Progenitor cell of endocrine pancreas (in vitro differentiated cells): ENCODE measurements around the gene STARD7. TPM values are rescaled to one million over a fixed set of nuclear protein-coding genes. Genes with fewer than 3 reads are reported as not detected.

Experiments
- DNase-seq: peaks from one replicate; pipeline ENCODE4 v3.0.0; 2021; ENCODE audit warnings: low spot score; ENCODE audit not compliant: unreplicated experiment
- H3K27ac Mint-ChIP-seq: 2 replicates; pipeline ENCODE4 v1.8.0; 2021; ENCODE audit warnings: mild to moderate bottlenecking, moderate library complexity, mixed read lengths
- H3K27me3 Mint-ChIP-seq: 2 replicates; pipeline ENCODE4 v1.8.0; 2021; ENCODE audit warnings: mixed read lengths
- H3K36me3 Mint-ChIP-seq: 2 replicates; pipeline ENCODE4 v1.8.0; 2022; ENCODE audit warnings: mixed read lengths; ENCODE audit not compliant: insufficient read depth
- H3K4me1 Mint-ChIP-seq: 2 replicates; pipeline ENCODE4 v1.8.0; 2021; ENCODE audit warnings: low read depth, mixed read lengths
- H3K4me3 Mint-ChIP-seq: 2 replicates; pipeline ENCODE4 v1.8.0; 2021; ENCODE audit warnings: low read depth, mild to moderate bottlenecking, moderate library complexity, mixed read lengths
- H3K9me3 Mint-ChIP-seq: 2 replicates; pipeline ENCODE4 v1.8.0; 2021; ENCODE audit warnings: low read depth, mixed read lengths
- total RNA-seq: library from RNA; stranded (reverse); gene quantifications from 2 replicates; pipeline ENCODE4 v1.2.1, GENCODE V29; 2021
- TF ChIP-seq, protein P1 (sequence below): fragments of 200-600 bp; sonication (generic); IDR thresholded peaks from one replicate; pipeline ENCODE4 v1.5.0; 2021; ENCODE audit warnings: antibody characterized with exemption, mild to moderate bottlenecking; ENCODE audit not compliant: unreplicated experiment

STARD7 gene
- total RNA-seq, 1 donor from 2014 or later: 118 TPM

DNA sequence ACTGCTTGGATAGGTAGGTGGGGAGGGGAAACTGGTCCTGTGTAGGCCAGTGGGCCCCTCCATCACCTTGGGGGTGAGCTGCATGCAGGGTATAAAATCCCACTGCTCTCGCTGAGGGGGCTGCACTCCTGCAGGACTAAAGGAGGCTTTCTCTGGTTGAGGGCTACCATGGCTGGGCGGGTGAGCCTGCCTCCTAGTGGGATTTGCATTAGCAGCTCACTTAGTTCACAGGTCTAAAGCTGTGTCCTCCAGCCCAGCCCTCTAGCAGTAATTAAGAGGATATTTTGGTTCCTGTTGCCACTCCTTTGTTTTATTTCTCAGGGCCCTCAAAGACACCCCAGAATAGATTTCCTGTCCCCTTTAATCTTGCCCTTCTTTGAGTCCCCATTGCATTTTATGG, 32.6 kb upstream of the STARD7 start:
- no peak for DNase-seq
- H3K4me3 Mint-ChIP-seq: no peak overlapping the region
- H3K9me3 Mint-ChIP-seq: no peaks in the 10 kb centered on the region
- TF ChIP-seq, protein P1, sequence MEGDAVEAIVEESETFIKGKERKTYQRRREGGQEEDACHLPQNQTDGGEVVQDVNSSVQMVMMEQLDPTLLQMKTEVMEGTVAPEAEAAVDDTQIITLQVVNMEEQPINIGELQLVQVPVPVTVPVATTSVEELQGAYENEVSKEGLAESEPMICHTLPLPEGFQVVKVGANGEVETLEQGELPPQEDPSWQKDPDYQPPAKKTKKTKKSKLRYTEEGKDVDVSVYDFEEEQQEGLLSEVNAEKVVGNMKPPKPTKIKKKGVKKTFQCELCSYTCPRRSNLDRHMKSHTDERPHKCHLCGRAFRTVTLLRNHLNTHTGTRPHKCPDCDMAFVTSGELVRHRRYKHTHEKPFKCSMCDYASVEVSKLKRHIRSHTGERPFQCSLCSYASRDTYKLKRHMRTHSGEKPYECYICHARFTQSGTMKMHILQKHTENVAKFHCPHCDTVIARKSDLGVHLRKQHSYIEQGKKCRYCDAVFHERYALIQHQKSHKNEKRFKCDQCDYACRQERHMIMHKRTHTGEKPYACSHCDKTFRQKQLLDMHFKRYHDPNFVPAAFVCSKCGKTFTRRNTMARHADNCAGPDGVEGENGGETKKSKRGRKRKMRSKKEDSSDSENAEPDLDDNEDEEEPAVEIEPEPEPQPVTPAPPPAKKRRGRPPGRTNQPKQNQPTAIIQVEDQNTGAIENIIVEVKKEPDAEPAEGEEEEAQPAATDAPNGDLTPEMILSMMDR: no peak
- H3K36me3 Mint-ChIP-seq: peaks cover 1% of the 10 kb centered on the region
- H3K27ac Mint-ChIP-seq: no peak overlapping the region
- H3K4me1 Mint-ChIP-seq: no peaks in the 10 kb centered on the region
- no peaks in the 10 kb centered on the region for H3K27me3 Mint-ChIP-seq

DNA sequence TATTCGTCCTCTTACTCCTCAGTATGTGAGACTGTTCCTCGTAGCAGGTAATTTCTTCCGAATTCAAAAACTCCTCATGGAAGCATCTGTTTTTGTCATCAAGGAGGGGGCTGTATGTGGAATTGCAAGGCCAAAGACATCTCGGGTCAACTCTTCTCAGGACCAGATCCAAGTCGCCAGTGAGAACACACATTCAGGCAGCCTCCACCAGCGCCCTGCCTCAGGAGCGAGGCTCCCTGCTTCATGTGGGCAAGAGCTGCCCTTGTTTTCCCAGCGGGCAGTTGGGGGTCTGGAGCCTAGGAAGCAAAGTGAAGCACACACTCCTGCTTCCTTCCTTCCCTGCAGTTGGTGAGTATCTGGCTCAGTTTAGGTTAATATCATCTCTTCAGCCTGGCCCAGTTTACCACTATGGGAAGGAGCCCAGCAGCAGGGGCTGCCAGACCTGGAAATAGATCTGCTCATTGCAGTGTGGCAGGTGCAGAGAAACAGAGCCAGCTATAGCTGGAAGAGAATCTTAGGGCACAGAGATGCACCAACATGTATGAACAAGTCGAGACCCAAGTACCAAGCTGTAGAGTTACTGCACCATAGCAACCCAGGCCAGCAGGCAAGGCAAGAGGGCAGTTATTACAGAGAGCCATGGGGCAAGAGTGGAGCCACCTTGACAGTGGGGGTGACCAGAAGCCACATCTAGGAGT, 31.9 kb upstream of the STARD7 start:
- Mint-ChIP-seq H3K9me3 (no peaks in the 10 kb centered on the region), H3K27me3 (no peaks in the 10 kb centered on the region), H3K4me1 (no peaks in the 10 kb centered on the region), H3K27ac (no peak overlapping the region), H3K4me3 (no peak overlapping the region), H3K36me3 (peaks cover 1% of the 10 kb centered on the region)
- no peak for DNase-seq
- TF ChIP-seq, protein P1: no peak

DNA sequence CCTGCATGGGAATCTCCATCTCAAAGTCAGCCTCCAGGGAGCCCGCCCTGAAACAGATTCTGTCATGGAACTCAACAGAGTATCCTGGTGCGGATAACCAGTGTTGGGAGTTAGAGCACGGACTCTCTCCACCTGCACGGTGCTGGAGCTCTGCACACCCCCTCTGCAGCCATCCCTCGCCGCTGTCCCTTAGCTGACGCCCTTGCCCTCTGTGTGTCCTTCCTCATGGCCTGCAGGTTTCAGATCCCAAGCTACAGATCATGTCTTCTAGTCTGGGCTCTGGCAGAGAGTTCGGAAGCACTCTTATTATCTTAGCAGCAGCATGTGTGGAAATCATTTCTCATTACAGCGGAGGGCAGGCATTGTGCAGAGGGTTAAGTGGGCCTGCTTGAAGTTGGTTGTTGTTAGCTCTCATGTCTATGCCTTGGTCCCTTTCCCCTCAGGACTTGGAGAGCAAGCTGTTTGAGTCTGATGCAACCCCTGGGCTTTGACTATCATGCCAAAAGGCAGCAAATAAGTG, 31.2 kb upstream of the STARD7 start:
- H3K4me1 Mint-ChIP-seq: no peaks in the 10 kb centered on the region
- no peaks in the 10 kb centered on the region for H3K9me3 Mint-ChIP-seq
- no peak overlapping the region for H3K27ac Mint-ChIP-seq

DNA sequence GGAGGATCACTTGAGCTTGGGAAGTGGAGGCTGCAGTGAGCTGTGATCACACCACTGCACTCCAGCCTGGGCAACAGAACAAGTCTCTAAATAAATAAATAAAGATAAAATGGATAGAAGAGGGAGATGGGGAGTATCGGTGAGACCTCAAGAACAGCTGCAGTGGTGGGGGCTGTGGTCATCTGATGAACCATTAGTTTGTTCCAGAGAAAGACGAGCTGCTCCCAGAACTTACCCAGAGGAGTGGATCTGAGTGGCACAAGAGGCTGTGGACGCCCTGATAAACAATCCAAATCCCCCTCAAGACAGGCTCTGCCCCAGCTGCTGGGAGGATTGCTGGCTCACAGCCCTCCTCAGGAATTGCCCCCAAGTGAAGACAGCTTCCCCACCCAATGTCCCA, 30.5 kb upstream of the STARD7 start:
- Mint-ChIP-seq H3K4me3 (no peak overlapping the region), H3K27me3 (no peaks in the 10 kb centered on the region), H3K4me1 (no peaks in the 10 kb centered on the region), H3K27ac (no peak overlapping the region), H3K9me3 (no peaks in the 10 kb centered on the region), H3K36me3 (peaks cover 1% of the 10 kb centered on the region)
- TF ChIP-seq, protein P1: no peak
- no peak for DNase-seq

More for the DNA sequence above, 31.2 kb upstream of the STARD7 start:
- TF ChIP-seq, protein P1: no peak
- H3K27me3 Mint-ChIP-seq: no peaks in the 10 kb centered on the region
- no peak for DNase-seq
- no peak overlapping the region for H3K4me3 Mint-ChIP-seq
- H3K36me3 Mint-ChIP-seq: peaks cover 1% of the 10 kb centered on the region

DNA sequence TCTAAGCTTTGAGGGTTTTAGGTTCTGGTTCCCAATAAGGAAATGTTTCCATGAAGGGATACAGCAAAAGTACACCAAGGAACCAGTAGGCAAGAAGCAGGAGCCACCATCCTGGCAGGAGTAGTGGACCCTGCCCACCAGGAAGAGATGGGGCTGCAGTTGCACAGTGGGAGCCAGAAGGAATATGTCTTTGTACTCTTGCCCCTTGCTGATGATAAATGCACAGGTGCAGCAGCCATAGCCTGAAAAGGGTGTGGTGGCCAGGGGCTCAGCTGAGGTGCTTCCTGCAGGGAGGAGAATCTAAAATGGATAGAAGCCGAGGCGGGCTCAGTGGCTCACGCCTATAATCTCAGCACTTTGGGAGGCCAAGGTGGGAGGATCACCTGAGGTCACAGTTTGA, 29.6 kb upstream of the STARD7 start:
- Mint-ChIP-seq H3K4me3 (no peak overlapping the region), H3K9me3 (no peaks in the 10 kb centered on the region), H3K27ac (no peak overlapping the region), H3K36me3 (peaks cover 1% of the 10 kb centered on the region), H3K4me1 (no peaks in the 10 kb centered on the region), H3K27me3 (no peaks in the 10 kb centered on the region)
- no peak for DNase-seq
- TF ChIP-seq, protein P1: no peak
